ENCODE data around the gene NUDT9.

- TF ChIP-seq EZH2phosphoT487 (IDR thresholded peaks at IDR 0.05; ENCODE audit: borderline replicate concordance, low read length) (no peak), CTCF (IDR thresholded peaks at IDR 0.05; ENCODE audit: low read depth, low read length, poor library complexity, severe bottlenecking) (peak; percentile 30)
Observed at GRCh38 chr4:87505862-87506261, 83.5 kb downstream of the NUDT9 start.
